ENCODE results near the gene ARFGEF3. TPM values are rescaled to one million over a fixed set of nuclear protein-coding genes. Genes with fewer than 3 reads are reported as not detected.

The ARFGEF3 gene
- total and polyA plus RNA-seq, 2 donors (not counting 1 experiment from before 2014, with no cell fraction given): not detected

- H3K9me3 Mint-ChIP-seq (ENCODE audit: insufficient read depth): no peaks in the 10 kb centered on the region
- peaks cover 4% of the 10 kb centered on the region for H3K27me3 Mint-ChIP-seq
- Histone ChIP-seq H3K9me3 (ENCODE audit: control extremely low read depth in 1 of 3, control insufficient read depth in 2 of 3, insufficient read depth in 1 of 3, low read length in 2 of 3) (no peaks in the 10 kb centered on the region), H2AFZ (ENCODE audit: insufficient read depth, low read depth, low read length, poor library complexity, severe bottlenecking) (no peak overlapping the region), H3K9ac (ENCODE audit: low read length) (no peak overlapping the region), H3K4me1 (ENCODE audit: control insufficient read depth in 2 of 2, insufficient read depth in 2 of 2, low read length in 2 of 2) (no peaks in the 10 kb centered on the region), H3K4me2 (replicated peaks; ENCODE audit: low read depth, low read length, poor library complexity, severe bottlenecking) (no peak overlapping the region), H3K27me3 (replicated peaks in 1 of 4; ENCODE audit: control extremely low read depth in 1 of 4, control insufficient read depth in 3 of 4, insufficient read depth in 4 of 4, low read length in 3 of 4) (no peaks in the 10 kb centered on the region), H3K27ac (ENCODE audit: low read length in 2 of 2) (no peak overlapping the region), H3K36me3 (replicated peaks in 1 of 2; ENCODE audit: control extremely low read depth in 1 of 2, control insufficient read depth in 1 of 2, extremely low read depth in 1 of 2, insufficient read depth in 2 of 2, low read length in 1 of 2) (no peaks in the 10 kb centered on the region), H4K20me1 (ENCODE audit: control insufficient read depth, insufficient read depth, low read length, poor library complexity, severe bottlenecking) (no peaks in the 10 kb centered on the region), H3K79me2 (ENCODE audit: control insufficient read depth, insufficient read depth, low read length) (no peaks in the 10 kb centered on the region), H3K4me3 (ENCODE audit: control extremely low read depth in 1 of 5, extremely low read depth in 1 of 5, insufficient read depth in 1 of 5, low read depth in 2 of 5, low read length in 4 of 5) (no peak overlapping the region)
- DNase-seq: no peak
- ChIA-PET POLR2A (no interaction called here), CTCF (interaction anchor here (1.8 kb wide), 1 partner anchor 10 kb away, joined by 4 read pairs; no protein-coding TSS in a partner anchor)
- TF ChIP-seq CTCF (IDR thresholded peaks at IDR 0.05) (no peak), EZH2 (IDR thresholded peaks at IDR 0.05; ENCODE audit: borderline replicate concordance, insufficient read depth, low read depth, low read length, poor library complexity, severe bottlenecking) (no peak)
- WGBS (ENCODE audit: insufficient coverage): 100% methylated on average over 4 of the region's 4 CpGs
- ATAC-seq (ENCODE audit: low read depth): no peak
- H3K4me1 Mint-ChIP-seq: no peaks in the 10 kb centered on the region
- H3K4me3 Mint-ChIP-seq: no peak overlapping the region
- no peak overlapping the region for H3K27ac Mint-ChIP-seq
- intact Hi-C loops (cut with micrococcal nuclease): no loop called here
These were observed 116.1 kb downstream of the ARFGEF3 start for GRCh38 chr6:138277835-138278234.

- H2AFZ ChIP-seq (ENCODE audit: insufficient read depth, low read depth, low read length, poor library complexity, severe bottlenecking): no peak overlapping the region
- no peak for ATAC-seq (ENCODE audit: low read depth)
- intact Hi-C loops (cut with micrococcal nuclease): no loop called here
- ChIA-PET CTCF (interaction anchor here (1.8 kb wide), 1 partner anchor 9 kb away, joined by 4 read pairs; no protein-coding TSS in a partner anchor), POLR2A (no interaction called here)
- no peak overlapping the region for H3K4me3 ChIP-seq (ENCODE audit: control extremely low read depth in 1 of 5, extremely low read depth in 1 of 5, insufficient read depth in 1 of 5, low read depth in 2 of 5, low read length in 4 of 5)
- WGBS (ENCODE audit: insufficient coverage): 92% methylated on average over 12 of the region's 12 CpGs
- Mint-ChIP-seq H3K4me3 (no peak overlapping the region), H3K27me3 (peaks cover 4% of the 10 kb centered on the region), H3K27ac (no peak overlapping the region), H3K9me3 (ENCODE audit: insufficient read depth) (no peaks in the 10 kb centered on the region), H3K4me1 (no peaks in the 10 kb centered on the region)
- H3K36me3 ChIP-seq (replicated peaks in 1 of 2; ENCODE audit: control extremely low read depth in 1 of 2, control insufficient read depth in 1 of 2, extremely low read depth in 1 of 2, insufficient read depth in 2 of 2, low read length in 1 of 2): no peaks in the 10 kb centered on the region
- no peak for TF ChIP-seq EZH2 (IDR thresholded peaks at IDR 0.05; ENCODE audit: borderline replicate concordance, insufficient read depth, low read depth, low read length, poor library complexity, severe bottlenecking)
- TF ChIP-seq CTCF (IDR thresholded peaks at IDR 0.05): no peak
- H3K4me1 ChIP-seq (ENCODE audit: control insufficient read depth in 2 of 2, insufficient read depth in 2 of 2, low read length in 2 of 2): no peaks in the 10 kb centered on the region
- no peaks in the 10 kb centered on the region for H4K20me1 ChIP-seq (ENCODE audit: control insufficient read depth, insufficient read depth, low read length, poor library complexity, severe bottlenecking)
- no peak overlapping the region for H3K4me2 ChIP-seq (replicated peaks; ENCODE audit: low read depth, low read length, poor library complexity, severe bottlenecking)
- no peak overlapping the region for H3K9ac ChIP-seq (ENCODE audit: low read length)
- no peaks in the 10 kb centered on the region for H3K79me2 ChIP-seq (ENCODE audit: control insufficient read depth, insufficient read depth, low read length)
- no peaks in the 10 kb centered on the region for H3K9me3 ChIP-seq (ENCODE audit: control extremely low read depth in 1 of 3, control insufficient read depth in 2 of 3, insufficient read depth in 1 of 3, low read length in 2 of 3)
- no peaks in the 10 kb centered on the region for H3K27me3 ChIP-seq (replicated peaks in 1 of 4; ENCODE audit: control extremely low read depth in 1 of 4, control insufficient read depth in 3 of 4, insufficient read depth in 4 of 4, low read length in 3 of 4)
- H3K27ac ChIP-seq (ENCODE audit: low read length in 2 of 2): no peak overlapping the region
- DNase-seq: no peak
These were observed 116.6 kb downstream of the ARFGEF3 start for GRCh38 chr6:138278326-138278725.
